GM21390 (cell line): ENCODE results near the gene TTLL5.
"Not testable (repeated sequence)": the region's sequence is repeated elsewhere in the genome, so short reads cannot be mapped to it uniquely, and the experiment has no call there.

Experiments used
- ATAC-seq: cut with Tn5 transposase; IDR thresholded peaks from one replicate; pipeline ENCODE4 v1.9.1; 2021; ENCODE audit not compliant: unreplicated experiment

The TTLL5 gene

DNA sequence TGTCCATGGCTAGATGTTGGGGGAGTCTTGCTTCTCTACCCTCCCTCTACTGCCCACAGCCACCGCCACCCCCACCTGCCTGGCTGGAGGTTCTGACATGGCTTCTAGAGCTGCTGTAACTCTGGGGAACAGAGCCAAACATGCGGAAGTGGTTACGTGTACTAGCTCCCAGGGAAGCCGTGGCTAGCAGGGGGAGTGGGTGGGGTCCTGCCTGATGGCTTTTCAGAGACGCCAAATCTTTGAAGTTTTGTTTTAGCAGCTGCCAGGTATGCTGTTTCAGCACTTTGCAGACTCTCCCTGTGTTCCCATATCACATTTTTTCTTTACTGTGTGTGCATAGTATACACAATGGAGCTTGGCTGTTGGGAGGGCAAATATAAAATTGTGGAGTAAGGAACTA lies 170.4 kb downstream of the TTLL5 start:
- ATAC-seq, result no peak

DNA sequence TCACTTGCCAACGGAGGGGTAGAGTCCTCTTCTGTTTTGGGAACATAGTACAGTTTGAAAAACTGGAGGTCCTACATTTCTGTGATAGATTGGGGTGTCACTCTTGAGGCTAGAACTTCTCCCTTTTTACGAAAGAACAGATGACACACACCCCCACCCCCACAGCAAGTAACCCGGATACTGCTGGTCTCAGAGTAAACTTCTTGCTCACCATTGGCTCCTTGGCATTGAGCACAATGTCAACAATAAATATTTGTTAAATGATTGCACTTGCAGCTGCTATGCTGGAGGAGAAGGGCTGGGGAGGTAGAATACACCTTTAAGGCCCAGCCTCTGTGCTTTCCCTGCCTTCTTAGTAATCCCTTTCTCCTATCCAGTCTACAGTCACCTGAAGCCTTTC lies 170.9 kb downstream of the TTLL5 start:
- no peak for ATAC-seq

DNA sequence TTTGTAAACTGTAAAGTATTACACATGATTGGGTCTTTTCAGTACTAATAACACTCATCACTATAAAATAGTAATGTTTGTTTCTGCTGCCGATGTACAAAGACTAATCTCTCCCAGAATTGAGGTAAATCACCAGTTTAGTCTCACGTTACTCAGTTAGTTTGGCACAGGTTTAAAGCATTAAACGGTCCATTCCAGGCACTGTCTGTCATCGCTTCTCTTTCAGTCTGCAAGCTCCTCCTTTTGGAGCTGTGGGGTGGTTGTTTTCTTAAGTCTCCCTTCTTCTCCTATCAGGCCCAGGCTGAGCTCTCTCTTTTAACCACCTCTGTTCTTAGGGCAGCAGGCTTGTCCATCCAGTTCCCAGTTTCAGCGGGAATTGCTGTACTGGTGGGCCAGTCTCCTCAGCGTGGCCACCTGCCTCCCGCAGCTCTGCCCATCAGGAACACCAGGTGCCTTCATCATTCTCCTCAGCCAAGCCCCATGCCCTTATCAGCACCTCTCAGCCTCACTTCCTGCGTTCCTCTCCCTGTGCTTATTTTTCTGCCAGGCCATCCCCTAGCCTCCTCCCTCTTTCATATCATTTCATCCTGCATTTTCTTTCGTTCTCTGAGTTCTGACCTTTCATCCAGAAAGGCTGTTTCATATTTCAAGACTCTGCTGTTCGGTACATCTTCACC lies 171.7 kb downstream of the TTLL5 start:
- no peak for ATAC-seq

DNA sequence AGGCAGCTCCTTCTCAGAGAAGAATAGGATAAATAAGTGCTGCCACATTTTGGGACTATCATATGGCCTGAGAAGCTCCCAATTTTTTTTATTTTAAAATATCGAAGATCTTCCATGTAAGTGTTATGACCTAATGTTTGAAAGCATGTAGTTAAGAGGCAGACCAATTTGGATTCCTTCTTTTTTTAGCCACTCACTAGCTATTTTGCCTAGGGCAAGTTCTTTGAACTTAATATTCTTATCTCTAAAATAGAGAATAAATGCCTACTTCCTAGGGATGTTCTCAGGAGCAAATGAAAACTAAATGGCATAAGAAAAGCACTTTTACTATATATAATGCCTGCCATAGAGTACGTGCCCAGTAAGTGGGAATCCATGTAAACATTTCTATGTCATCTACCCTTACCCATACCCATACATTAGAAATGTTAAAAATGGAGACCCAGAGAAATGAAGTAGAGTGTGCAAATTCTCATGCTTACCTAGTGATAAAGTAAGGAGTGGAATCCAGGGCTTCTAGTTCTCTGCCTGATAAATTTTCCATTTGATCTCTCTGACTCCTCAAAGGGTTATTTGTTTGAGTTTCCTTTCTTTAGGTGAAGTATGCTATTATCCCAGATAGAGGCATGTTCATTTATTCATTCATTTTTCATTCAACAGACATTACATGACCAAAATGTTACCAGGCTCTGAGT lies 172.4 kb downstream of the TTLL5 start:
- no peak for ATAC-seq

DNA sequence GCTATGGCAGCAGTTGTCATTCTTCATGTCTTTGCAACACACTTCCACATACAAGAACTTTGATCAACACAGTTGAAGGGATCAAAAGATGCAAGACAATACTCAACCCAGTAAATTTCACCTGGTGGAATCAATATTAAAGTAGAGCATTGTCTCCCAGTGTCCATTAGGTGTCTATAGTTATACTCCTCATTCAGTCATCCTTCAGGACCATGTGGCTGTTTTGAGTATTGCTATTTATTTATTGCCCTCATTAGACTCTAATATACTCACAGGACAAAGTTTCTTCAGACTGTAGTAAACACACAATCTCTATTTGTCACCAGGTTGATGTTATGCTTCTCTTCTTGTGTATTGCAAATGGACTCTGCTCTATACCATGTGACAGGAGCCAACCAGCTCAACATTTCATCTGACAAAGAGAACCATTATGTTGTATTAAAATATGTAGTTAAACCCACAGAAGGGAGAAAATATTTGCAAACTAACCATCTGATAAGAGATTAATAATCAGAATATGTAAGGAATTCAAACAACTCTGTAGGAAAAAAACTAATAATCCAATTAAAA lies 174.2 kb downstream of the TTLL5 start:
- ATAC-seq, result no peak

DNA sequence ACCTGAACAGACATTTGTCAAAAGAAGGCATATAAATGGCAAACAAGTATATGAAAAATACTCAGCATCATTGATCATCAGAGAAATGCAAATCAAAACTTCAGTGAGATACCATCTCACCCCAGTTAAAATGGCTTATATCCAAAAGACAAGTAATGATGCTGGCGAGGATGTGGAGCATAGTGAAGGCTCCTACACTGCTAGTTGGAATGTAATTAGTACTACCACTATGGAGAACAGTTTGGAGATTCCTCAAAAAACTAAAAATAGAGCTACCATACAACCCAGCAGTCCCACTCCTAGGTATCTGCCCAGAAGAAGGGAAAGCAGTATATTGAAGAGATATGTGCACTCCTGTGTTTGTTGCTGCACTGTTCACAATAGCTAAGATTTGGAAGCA lies 174.7 kb downstream of the TTLL5 start:
- no peak for ATAC-seq

DNA sequence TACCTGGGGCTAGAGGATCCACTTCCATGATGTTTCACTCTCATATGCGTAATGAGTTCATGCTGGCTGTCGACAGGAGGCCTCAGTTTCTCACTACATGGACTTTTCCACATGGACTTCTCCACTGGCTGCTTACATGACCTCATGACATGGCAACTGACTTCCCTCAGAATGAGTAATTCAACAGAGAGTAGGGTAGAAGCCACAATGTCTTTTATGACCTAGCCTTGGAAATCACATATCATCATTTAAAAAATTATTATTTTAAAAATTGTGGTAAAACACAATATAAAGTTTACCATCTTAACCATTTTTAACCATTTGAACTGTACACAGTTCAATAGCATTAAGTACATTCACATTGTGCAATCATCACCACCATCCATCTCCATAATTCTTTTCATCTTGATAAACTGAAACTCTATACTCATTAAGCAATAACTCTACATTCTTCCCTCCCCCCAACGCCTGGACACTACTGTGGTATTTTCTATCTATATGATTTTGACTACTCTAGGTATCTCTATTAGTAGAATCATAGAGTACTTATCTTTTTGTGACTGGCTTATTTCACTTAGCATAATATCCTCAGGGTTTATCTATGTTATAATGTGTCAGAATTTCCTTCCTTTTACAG lies 176.2 kb downstream of the TTLL5 start:
- no peak for ATAC-seq

DNA sequence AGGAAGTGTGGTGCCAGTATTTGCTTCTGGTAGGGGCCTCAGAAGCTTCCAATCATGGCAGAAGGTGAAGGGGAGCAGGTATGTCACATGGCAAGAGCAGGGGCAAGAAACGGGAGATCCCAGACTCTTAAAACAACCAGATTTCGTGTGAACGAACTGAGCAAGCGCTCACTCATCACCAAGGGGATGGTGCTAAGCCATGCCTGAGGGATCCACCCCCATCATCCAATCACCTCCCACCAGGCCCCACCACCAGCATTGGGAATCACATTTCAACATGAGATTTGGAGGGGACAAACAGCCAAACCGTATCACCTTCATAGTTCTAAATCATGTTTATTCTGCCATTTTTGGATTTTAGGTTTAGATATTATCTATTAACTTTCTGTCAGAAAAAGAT lies 179.9 kb downstream of the TTLL5 start:
- ATAC-seq, result no peak

DNA sequence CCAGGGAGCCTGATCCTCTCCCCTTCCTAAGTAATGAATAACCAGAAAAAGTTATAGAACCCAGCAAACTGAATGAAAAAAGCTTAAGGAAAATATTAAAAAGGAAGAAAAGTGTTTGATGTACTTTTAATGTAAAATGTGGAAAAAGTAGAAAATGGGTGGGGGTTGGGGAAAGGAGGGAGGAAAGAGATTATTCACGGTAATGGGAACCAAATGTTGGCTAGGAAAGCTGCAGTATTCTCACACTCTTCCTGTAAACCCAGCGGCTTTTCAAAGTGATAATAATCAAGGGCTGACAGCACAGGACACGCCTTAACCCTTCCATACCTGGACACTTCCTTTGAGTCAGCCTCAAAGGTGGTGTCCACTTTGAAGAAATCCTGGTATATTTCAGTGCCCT lies 181.5 kb downstream of the TTLL5 start:
- no peak for ATAC-seq

DNA sequence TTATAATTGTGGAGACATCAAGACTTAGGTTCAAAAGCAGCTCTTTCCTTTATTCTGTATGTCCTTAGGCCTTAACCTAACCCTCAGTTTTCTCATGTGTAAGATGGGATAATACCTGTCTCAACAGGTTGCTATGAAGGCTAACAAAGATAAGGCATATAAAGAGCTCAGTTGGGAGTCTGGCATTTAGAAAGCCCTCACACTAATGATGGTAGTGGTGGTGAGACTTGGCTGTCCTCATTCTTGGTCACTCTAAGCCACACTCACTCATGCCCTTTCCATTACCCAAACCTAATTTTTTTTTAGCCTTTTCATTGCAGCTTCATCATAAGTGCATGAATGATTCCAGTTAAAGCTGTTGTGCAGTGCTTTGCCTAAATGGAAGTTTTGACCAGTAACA lies 183.4 kb downstream of the TTLL5 start:
- ATAC-seq, result no peak

DNA sequence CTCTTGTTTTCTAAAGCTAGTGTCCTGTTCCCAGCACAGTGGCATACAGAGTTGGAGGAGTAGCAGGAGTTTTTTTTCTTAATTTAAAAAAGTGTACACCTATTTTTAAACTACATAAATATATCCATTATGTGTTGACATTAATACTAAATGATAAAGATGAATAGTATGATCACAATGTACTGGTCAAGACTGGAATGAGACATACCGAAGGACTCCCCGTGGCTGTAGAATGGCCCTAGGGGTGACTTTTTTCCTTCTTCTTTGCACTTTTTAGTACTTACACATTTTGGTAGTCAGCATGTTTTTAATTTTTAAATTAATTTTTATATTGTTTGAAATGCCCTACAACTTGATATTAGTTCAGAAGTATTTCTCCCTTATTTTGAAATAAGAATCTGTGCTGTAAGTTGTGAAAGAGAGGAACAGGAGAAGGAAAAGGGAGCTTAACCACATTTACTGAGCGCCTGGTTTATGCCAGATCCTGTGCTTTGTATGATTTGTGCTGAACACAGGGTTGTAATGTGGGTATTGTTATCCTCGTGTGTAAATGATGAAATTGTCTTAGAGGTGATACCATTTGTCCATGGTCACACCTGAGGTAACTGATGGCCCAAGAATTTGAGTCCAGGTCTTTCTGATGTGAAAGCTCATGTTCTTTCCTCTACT lies 184.2 kb downstream of the TTLL5 start:
- ATAC-seq, result no peak

DNA sequence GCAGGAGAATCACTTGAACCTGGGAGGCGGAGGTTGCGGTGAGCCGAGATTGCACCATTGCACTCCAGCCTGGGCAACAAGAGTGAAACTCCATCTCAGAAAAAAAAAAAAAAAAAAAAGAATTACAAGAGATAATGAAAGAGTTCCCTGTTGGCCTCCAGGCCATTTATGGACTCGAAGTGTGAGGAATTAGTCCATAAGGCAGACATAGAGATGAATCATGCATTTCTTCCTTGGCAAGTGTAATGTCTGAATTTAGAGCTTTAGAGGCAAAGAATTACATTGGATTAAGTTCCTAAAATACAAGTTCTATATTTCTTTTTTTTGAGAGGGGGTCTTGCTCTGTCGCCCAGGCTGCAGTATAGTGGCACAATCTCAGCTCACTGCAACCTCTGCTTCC lies 185.6 kb downstream of the TTLL5 start:
- ATAC-seq, result not testable (repeated sequence)

DNA sequence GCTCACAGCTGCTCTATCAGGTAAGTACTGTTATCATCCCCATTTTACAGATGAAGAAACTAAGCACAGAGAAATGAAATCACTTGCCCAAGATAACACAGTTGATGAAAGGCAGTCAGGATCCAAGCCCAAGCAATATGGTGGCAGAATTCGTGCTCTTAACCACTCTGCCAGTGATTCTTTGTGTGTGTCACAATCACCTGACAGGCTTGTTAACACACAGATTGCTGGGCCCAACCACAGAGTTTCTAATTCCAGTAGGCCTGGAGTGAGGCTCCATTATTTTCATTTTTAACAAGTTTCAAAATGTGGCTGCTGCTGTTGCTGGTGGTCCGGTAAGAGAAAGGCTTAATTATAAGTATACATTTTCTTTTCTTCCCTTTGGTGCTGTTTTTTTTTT lies 186.5 kb downstream of the TTLL5 start:
- ATAC-seq, result no peak

DNA sequence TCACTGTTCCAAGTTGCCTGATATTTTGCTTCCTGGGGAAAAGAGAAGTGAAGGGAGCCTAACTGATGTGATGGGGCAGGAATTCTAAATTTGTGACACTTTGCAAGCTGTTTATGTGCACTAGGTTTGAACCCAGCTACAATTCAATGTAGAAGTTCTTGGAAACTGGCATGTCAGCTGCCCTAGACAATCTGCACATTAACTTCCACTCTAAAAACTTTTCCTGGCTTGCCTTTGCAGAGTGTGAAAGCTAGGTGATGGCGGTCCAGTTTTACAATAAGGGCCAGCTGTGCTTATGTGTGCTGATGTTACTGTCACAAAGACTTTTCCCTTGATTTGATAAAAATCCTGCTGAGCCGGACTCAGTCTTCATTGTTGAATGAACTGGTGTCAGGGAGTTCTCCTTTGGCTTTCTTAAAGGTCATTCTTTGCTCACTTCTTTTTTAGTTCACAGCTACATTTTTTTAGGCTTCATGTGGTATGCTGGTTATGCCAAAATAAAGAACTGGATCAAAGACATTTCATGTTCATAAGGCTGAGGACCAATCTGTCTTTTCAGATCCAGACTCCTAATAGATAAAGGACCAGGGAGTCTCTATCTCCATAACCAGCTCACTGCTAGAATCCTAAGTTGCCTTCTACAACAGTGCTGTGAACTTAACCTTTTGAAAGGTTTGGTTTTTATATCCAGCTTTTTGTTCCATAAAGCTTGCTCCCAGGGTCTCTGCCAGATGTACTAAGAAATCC lies 187.3 kb downstream of the TTLL5 start:
- no peak for ATAC-seq

DNA sequence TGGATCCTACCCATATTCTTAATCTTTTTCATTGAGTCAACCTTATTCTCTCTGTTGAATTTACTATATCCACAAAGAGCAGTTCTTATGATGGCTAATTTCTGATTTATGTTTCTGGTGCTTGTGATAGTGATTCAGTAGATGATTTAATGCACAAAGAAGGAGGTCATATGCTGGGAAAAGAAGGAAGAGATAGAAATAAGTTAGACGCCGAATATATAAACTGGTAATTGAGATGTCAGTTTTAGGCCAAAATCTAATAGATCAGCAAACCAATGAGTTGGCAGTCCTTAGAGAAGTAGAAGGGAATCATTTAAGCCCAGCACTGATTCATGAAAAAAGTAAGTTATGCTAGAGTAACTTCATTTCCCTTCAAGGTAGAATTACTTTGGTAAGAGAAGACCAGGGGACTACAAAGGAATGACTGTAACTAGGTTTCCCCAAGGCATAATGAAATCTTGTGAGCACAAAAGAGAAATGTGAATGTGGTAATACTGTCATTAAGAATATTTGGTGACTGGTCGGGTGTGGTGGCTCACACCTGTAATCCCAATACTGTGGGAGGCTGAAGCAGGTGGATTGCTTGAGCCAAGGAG lies 188.4 kb downstream of the TTLL5 start:
- no peak for ATAC-seq

DNA sequence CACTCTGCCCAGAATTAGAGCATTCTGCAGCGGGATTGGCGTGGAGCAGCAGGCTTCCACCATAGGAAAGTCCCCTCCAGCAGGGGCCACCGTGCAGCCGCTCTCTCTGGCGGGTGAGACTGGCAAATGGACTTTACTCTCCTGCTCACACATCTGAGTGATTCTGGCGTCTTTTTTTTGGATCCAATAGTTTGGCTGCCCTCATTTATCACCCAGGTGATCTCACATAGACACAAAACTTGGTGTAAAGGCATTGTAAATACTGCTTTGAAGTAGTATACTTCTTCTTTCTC lies 190.5 kb downstream of the TTLL5 start:
- ATAC-seq, result no peak

DNA sequence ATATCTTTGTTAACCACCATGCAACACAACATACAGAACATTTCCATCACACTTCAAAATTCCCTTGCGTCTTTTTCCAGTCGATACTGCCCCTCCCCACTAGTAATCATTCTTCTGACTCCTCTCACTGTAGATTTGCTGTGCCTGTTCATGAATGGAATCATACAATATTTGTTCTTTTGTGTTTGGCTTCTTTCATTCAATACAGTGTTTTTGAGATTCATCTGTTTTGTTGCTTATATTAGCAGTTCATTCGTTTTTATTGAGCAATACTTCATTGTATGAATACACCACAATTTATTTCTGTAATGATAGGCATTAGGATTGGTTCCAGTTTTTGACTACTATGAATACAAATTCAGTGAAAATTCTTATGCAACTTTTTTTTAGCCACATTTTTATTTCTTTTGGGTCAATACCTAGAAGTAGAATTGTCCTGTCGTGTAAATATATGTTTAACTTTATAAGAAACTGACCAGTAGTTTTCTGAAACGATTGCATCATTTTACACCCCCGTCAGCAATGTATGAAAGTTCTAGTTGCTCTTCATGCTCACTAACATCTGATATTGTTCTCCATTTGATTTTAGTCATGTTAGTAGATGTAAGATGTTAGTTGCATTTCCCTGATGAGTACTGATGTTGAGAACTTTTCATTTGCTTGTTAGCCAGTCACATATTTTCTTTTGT lies 193.2 kb downstream of the TTLL5 start:
- no peak for ATAC-seq

DNA sequence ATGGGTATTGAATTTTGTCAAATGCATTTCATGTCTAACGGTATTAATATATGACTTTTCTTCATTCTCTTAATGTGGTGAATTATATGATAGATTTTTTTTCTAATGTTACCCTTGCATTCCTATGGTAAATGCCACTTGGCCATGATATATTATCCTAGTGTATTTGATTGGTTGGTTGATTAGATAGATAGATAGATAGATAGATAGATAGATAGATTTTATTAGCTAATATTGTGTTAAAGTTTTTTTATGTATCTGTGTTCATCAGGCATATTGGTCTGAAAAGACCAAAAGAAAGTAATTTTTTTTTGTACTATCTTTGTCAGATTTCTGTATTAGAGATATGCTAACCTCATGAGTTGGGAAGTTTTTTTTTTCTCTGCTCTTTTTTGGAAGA lies 196.2 kb downstream of the TTLL5 start:
- ATAC-seq, result no peak

DNA sequence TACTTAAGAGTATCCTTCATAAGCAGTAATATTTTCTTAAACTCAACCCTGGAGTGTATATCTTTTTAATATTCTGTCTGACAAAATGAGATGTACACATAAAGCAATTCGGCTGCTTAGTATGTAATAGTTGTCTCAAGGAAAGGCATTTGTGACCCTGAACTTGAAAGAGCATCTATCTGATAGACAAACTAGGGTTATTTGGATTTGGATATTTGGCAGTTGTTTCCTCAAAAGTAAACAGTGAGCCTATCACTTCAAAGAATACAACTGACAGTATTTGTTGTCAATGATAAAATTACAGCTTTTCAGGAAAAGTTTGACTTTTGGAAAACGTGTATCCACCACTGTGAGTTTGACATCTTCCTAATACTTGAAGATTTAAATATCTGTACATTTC lies 197.3 kb downstream of the TTLL5 start:
- no peak for ATAC-seq

DNA sequence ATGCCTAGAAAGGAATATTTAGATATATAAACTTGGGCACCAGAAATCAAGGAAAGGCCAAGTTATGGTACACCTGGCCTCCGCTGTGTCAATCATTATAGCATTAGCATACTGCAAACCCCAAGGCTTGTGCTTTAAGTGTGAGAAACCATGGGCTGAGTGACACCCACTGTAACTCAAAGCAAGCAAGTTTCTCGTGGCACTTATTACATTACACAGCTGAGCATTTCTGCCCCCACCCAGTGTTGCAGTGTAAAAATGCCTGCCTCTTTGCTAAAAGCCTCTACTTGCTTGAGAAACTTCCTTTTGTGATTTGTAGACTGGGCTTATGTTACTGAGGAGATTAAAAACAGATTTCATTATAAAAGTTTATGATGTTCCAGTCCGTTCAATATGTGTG lies 198.7 kb downstream of the TTLL5 start:
- no peak for ATAC-seq
